ENCODE results near the gene ADRB2.

DNA sequence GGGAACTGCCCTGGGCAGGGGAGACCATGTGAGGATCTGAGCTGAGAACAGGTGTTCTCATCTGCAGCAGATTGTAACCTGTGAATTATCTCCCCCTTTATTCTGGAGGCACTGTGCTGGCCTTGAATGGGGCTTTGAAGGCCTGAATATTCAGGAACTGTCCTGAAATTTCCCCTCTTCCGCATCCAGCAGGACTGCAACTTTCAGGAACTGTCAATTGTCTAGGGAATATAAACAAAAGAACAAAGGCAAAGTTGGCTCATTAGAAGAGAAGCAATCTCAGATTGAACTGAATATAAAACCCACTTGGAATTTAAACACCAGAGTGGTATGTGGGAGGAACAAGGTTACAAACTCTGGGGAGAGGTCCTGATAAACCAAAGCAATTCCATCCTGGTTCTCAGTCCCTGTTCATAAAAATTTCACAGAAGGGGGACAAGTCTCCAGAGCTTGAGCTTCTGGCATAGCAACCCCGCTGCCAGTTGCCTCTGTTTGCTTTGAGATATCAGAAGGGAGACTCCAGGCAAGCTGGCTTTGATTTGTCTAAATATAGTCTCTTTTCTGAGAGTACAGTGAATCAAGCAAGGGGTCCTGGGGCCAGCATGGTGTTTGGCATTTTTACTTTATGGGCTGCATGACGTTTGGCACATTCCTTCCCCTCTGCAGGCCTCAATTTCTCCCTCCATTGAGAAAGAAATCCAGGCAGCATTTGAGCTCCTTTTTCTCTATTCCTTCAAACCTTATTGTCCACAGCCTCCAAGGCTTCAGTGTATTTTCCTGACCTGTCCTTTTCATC, 47.5 kb downstream of the ADRB2 start:
- TF ChIP-seq, protein P1, sequence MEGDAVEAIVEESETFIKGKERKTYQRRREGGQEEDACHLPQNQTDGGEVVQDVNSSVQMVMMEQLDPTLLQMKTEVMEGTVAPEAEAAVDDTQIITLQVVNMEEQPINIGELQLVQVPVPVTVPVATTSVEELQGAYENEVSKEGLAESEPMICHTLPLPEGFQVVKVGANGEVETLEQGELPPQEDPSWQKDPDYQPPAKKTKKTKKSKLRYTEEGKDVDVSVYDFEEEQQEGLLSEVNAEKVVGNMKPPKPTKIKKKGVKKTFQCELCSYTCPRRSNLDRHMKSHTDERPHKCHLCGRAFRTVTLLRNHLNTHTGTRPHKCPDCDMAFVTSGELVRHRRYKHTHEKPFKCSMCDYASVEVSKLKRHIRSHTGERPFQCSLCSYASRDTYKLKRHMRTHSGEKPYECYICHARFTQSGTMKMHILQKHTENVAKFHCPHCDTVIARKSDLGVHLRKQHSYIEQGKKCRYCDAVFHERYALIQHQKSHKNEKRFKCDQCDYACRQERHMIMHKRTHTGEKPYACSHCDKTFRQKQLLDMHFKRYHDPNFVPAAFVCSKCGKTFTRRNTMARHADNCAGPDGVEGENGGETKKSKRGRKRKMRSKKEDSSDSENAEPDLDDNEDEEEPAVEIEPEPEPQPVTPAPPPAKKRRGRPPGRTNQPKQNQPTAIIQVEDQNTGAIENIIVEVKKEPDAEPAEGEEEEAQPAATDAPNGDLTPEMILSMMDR (IDR thresholded peaks at IDR 0.05; ENCODE audit: insufficient read depth, low read length) = no peak
- no peak for TF ChIP-seq SPI1 (IDR thresholded peaks at IDR 0.05; ENCODE audit: borderline replicate concordance, low read depth)
